ENCODE measurements around the gene DAPK1. TPM values are rescaled to one million over a fixed set of nuclear protein-coding genes. Genes with fewer than 3 reads are reported as not detected.
A peak's percentile ranks its signal among the peaks of the same experiment; 100 is the strongest.

The DAPK1 gene
- total and polyA plus RNA-seq, 11 donors, result 1.0 to 52.5 (median 2.3) TPM

GRCh38 chr9:87630846-87631245 is 133.2 kb downstream of the DAPK1 start:
- H3K27ac ChIP-seq, result no peak overlapping the region
- no peaks in the 10 kb centered on the region for H3K27me3 ChIP-seq
- WGBS, 4 donors, result 90 to 98% (median 94%) methylated on average over 3 of the region's 3 CpGs
- intact Hi-C loops (cut with DNase I), result no loop called here
- DNase-seq (no peak), ATAC-seq (no peak)
- H3K4me1 ChIP-seq, result peaks cover 0 to 12% (median 0%) of the 10 kb centered on the region in 12 donors
- no peaks in the 10 kb centered on the region for H3K9me3 ChIP-seq
- TF ChIP-seq CTCF (IDR thresholded peaks at IDR 0.05) (no peak), POLR2A (IDR thresholded peaks at IDR 0.05) (no peak)
- H3K4me3 ChIP-seq, result no peak overlapping the region
- H3K36me3 ChIP-seq, result no peaks in the 10 kb centered on the region

- TF ChIP-seq POLR2A (IDR thresholded peaks at IDR 0.05), result no peak
- peaks cover 0 to 9% (median 0%) of the 10 kb centered on the region in 12 donors for H3K4me1 ChIP-seq
- no peaks in the 10 kb centered on the region for H3K27me3 ChIP-seq
- no peak overlapping the region for H3K4me3 ChIP-seq
- DNase-seq (no peak), ATAC-seq (peak in 1 of 4 donors; percentile 42)
- no peak overlapping the region for H3K27ac ChIP-seq
- 91 to 95% (median 93%) methylated on average over 15 of the region's 15 CpGs for WGBS, 4 donors
- intact Hi-C loops (cut with DNase I), result no loop called here
- peaks cover 0 to 7% (median 0%) of the 10 kb centered on the region in 9 donors for H3K36me3 ChIP-seq
- H3K9me3 ChIP-seq, result no peaks in the 10 kb centered on the region
Measured at GRCh38 chr9:87635656-87636501, 138.2 kb downstream of the DAPK1 start.

- ATAC-seq (no peak), DNase-seq (no peak)
- intact Hi-C loops (cut with DNase I), result no loop called here
- TF ChIP-seq CTCF (IDR thresholded peaks at IDR 0.05) (no peak), POLR2A (IDR thresholded peaks at IDR 0.05) (no peak)
- Histone ChIP-seq H3K4me3 (no peak overlapping the region), H3K36me3 (peaks cover 0 to 17% (median 0%) of the 10 kb centered on the region in 9 donors), H3K9me3 (no peaks in the 10 kb centered on the region), H3K27me3 (no peaks in the 10 kb centered on the region), H3K4me1 (peaks cover 0 to 12% (median 0%) of the 10 kb centered on the region in 12 donors), H3K27ac (no peak overlapping the region)
- 85 to 92% (median 88%) methylated on average over 6 of the region's 6 CpGs for WGBS, 4 donors
Measured at GRCh38 chr9:87638292-87638691, 140.6 kb downstream of the DAPK1 start.

- H3K36me3 ChIP-seq, result peaks cover 0 to 17% (median 0%) of the 10 kb centered on the region in 9 donors
- DNase-seq (no peak), ATAC-seq (no peak)
- H3K27me3 ChIP-seq, result no peaks in the 10 kb centered on the region
- 69 to 73% (median 70%) methylated on average over 4 of the region's 4 CpGs for WGBS, 4 donors
- H3K9me3 ChIP-seq, result no peaks in the 10 kb centered on the region
- H3K4me1 ChIP-seq, result peaks cover 0 to 12% (median 0%) of the 10 kb centered on the region in 12 donors
- no peak overlapping the region for H3K4me3 ChIP-seq
- intact Hi-C loops (cut with DNase I), result loop anchor here in 2 of 10 donors (10.0 kb wide), 2 partner anchors 125 to 145 kb away; partner anchors contain the start of gene DAPK1 (in 1 of the 2)
- H3K27ac ChIP-seq, result peak overlapping the region in 1 of 12 donors; percentile 44
- TF ChIP-seq CTCF (IDR thresholded peaks at IDR 0.05) (no peak), POLR2A (IDR thresholded peaks at IDR 0.05) (no peak)
Measured at GRCh38 chr9:87639949-87640348, 142.3 kb downstream of the DAPK1 start.
